OCI-LY1 (cell line): ENCODE measurements around the gene RCN2.

Source experiments
- H2AFZ ChIP-seq: fragments of 200-600 bp; sonication (generic), shearing (Covaris generic); 2 replicates; pipeline ENCODE4 v1.6.0; 2014; ENCODE audit warnings: antibody characterized with exemption, mild to moderate bottlenecking, low read length
- H3F3A ChIP-seq: fragments of 200-600 bp; sonication (generic), shearing (Covaris generic); 2 replicates; pipeline ENCODE4 v1.6.0; 2014; ENCODE audit warnings: mild to moderate bottlenecking, antibody characterized with exemption, low read length, moderate library complexity; ENCODE audit not compliant: insufficient read depth
- H3K27ac ChIP-seq: fragments of 200-600 bp; sonication (generic); 2 replicates; pipeline ENCODE4 v1.5.1; 2014; ENCODE audit warnings: low read length, mixed run types, mild to moderate bottlenecking, low read depth; ENCODE audit not compliant: poor library complexity, severe bottlenecking
- H3K27me3 ChIP-seq: fragments of 200-600 bp; sonication (generic); 2 replicates; pipeline ENCODE4 v1.6.0; 2014; ENCODE audit warnings: antibody characterized with exemption, mild to moderate bottlenecking, low read length, moderate library complexity; ENCODE audit not compliant: insufficient read depth
- H3K36me3 ChIP-seq: fragments of 200-600 bp; sonication (generic); 2 replicates; pipeline ENCODE4 v1.6.1; 2014; ENCODE audit warnings: mild to moderate bottlenecking, antibody characterized with exemption, low read length, moderate library complexity, mixed read lengths; ENCODE audit not compliant: insufficient read depth
- H3K4me1 ChIP-seq: fragments of 200-600 bp; sonication (generic); 2 replicates; pipeline ENCODE4 v1.5.1; 2014; ENCODE audit warnings: mild to moderate bottlenecking, low read length, moderate library complexity; ENCODE audit not compliant: insufficient read depth, severe bottlenecking
- H3K4me2 ChIP-seq: fragments of 200-600 bp; sonication (generic), shearing (Covaris generic); 2 replicates; pipeline ENCODE4 v1.6.1; 2014; ENCODE audit warnings: low read length
- H3K4me3 ChIP-seq: fragments of 200-600 bp; sonication (generic); 2 replicates; pipeline ENCODE4 v1.5.1; 2014; ENCODE audit warnings: low read length, low read depth, mild to moderate bottlenecking, mixed read lengths; ENCODE audit not compliant: poor library complexity, severe bottlenecking
- H3K79me2 ChIP-seq: fragments of 200-600 bp; shearing (Covaris generic); 2 replicates; pipeline ENCODE4 v1.6.1; 2016; ENCODE audit warnings: mixed run types, low read length, mixed read lengths; ENCODE audit not compliant: insufficient read depth
- H3K9ac ChIP-seq: fragments of 200-600 bp; sonication (generic), shearing (Covaris generic); 2 replicates; pipeline ENCODE4 v1.6.1; 2014; ENCODE audit warnings: mild to moderate bottlenecking, low read length, mixed read lengths
- H3K9me2 ChIP-seq: fragments of 200-600 bp; sonication (generic), shearing (Covaris generic); 2 replicates; pipeline ENCODE4 v1.6.1; 2014; ENCODE audit warnings: low read depth, mild to moderate bottlenecking, low read length, mixed read lengths
- H3K9me3 ChIP-seq: fragments of 200-600 bp; shearing (Covaris generic); 2 replicates; pipeline ENCODE4 v1.6.1; 2014; ENCODE audit warnings: low read length, mixed read lengths
- H4K20me1 ChIP-seq: fragments of 200-600 bp; sonication (generic), shearing (Covaris generic); 2 replicates; pipeline ENCODE4 v1.6.0; 2016; ENCODE audit warnings: mild to moderate bottlenecking, low read length; ENCODE audit not compliant: insufficient read depth
- EZH2 ChIP-seq: fragments of 200-600 bp; sonication (generic), shearing (Covaris generic); IDR thresholded peaks from 2 replicates; pipeline ENCODE4 v1.8.0; 2017; ENCODE audit warnings: borderline replicate concordance, mixed run types, mild to moderate bottlenecking, antibody characterized with exemption, low read length, moderate library complexity, mixed read lengths
- TF ChIP-seq, protein P1 (sequence below): fragments of 200-600 bp; sonication (generic), shearing (Covaris generic); IDR thresholded peaks from 2 replicates; pipeline ENCODE4 v1.5.1; 2017; ENCODE audit warnings: mild to moderate bottlenecking, antibody characterized with exemption, low read length, moderate library complexity, mixed read lengths

RCN2 gene

DNA sequence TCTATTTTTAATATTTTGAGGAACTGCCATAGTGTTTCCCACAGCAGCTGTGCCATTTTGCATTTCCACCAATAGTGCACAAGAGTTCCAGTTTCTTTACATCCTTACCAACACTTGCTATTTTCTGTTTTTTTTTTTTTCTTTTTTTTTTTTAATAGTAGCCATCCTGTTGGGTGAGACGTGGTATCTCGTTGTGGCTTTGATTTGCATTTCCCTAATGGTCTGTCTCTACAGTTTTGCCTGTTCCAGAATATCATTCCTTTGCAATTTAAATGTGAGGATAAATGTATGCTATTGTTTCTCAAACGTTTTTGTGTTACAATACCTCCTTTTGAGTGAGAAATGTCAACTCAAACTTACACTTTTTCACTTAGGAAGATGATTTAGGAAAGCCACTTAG is 22.4 kb downstream of the RCN2 start:
- H3K9ac ChIP-seq: no peak overlapping the region
- no peak overlapping the region for H3K4me2 ChIP-seq
- peaks cover 6% of the 10 kb centered on the region; the same call in 1 of the 2 replicates for H3K36me3 ChIP-seq
- H3K79me2 ChIP-seq: no peaks in the 10 kb centered on the region
- H4K20me1 ChIP-seq: no peaks in the 10 kb centered on the region
- TF ChIP-seq, protein P1, sequence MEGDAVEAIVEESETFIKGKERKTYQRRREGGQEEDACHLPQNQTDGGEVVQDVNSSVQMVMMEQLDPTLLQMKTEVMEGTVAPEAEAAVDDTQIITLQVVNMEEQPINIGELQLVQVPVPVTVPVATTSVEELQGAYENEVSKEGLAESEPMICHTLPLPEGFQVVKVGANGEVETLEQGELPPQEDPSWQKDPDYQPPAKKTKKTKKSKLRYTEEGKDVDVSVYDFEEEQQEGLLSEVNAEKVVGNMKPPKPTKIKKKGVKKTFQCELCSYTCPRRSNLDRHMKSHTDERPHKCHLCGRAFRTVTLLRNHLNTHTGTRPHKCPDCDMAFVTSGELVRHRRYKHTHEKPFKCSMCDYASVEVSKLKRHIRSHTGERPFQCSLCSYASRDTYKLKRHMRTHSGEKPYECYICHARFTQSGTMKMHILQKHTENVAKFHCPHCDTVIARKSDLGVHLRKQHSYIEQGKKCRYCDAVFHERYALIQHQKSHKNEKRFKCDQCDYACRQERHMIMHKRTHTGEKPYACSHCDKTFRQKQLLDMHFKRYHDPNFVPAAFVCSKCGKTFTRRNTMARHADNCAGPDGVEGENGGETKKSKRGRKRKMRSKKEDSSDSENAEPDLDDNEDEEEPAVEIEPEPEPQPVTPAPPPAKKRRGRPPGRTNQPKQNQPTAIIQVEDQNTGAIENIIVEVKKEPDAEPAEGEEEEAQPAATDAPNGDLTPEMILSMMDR: no peak
- no peak for TF ChIP-seq EZH2
- no peak overlapping the region for H2AFZ ChIP-seq
- no peaks in the 10 kb centered on the region for H3K9me2 ChIP-seq
- H3K9me3 ChIP-seq: no peaks in the 10 kb centered on the region
- no peaks in the 10 kb centered on the region for H3K4me1 ChIP-seq
- no peak overlapping the region for H3K4me3 ChIP-seq
- H3K27me3 ChIP-seq: 0 out of 2 replicates have a peak, but pooled peaks cover 3% of the 10 kb centered on the region
- H3K27ac ChIP-seq: no peak overlapping the region
- H3F3A ChIP-seq: no peaks in the 10 kb centered on the region

DNA sequence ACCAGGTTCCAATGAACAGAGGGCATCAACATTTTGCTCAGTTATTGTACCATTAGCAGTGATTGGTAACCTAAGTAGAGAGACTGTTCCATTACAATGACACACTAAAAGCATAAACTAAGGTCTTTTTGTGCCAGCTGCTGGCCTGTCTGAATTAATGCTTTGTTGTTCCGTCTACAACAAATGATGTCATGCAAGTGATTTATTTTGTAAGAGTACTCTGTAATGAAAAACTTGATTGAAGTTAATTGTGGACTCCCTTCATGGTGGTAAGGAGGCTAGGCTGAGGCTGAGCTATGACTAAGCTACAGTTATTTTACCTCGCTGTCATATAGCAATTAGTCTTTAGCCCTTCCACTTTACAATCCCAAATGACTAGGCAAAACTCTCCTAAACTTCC is 23.2 kb downstream of the RCN2 start:
- 0 out of 2 replicates have a peak, but pooled peaks cover 3% of the 10 kb centered on the region for H3K27me3 ChIP-seq
- H3K36me3 ChIP-seq: no peaks in the 10 kb centered on the region
- H2AFZ ChIP-seq: no peak overlapping the region
- H3F3A ChIP-seq: no peaks in the 10 kb centered on the region
- TF ChIP-seq EZH2: no peak
- TF ChIP-seq, protein P1: no peak
- H3K9me2 ChIP-seq: no peaks in the 10 kb centered on the region
- no peaks in the 10 kb centered on the region for H3K9me3 ChIP-seq
- H3K27ac ChIP-seq: no peak overlapping the region
- no peaks in the 10 kb centered on the region for H4K20me1 ChIP-seq
- H3K79me2 ChIP-seq: no peaks in the 10 kb centered on the region
- H3K4me3 ChIP-seq: no peak overlapping the region
- H3K9ac ChIP-seq: no peak overlapping the region
- H3K4me1 ChIP-seq: no peaks in the 10 kb centered on the region
- H3K4me2 ChIP-seq: no peak overlapping the region

DNA sequence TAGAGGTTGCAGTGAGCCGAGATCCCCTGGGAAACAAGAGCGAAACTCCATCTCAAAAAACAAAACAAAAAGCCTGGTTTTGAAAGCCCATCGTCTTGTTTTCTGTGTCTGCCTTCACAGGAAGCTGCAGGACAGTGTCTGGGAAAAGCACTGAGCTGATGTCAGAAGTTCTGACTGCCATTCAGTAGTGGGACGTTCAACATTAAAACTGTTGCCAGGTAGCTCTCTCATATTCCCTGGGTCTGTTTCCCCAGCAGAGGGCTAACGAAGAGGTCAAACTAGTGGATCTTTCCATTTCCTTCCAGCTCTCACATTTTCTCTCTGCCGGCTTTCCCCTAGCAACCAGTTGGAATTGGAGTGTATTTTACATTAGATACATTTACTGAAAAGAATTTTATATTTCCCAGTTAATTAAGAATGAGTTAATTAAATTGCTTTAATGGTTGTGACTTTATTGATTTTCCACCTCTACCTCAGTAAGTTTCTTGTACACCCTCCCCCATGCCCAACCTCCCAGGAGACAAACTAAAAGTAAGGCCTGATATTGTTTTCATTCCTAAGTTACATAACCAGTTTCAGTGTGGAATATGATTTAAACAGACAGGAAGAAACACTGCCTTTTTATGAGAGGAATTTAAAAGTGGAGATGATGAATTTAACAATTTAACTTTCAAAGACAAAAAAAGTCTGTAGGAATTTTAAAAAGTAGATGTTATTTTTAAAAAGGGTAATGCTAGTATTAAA is 29.9 kb downstream of the RCN2 start:
- H3F3A ChIP-seq: no peaks in the 10 kb centered on the region
- no peak overlapping the region for H3K27ac ChIP-seq
- no peak overlapping the region for H3K9ac ChIP-seq
- no peaks in the 10 kb centered on the region for H3K9me3 ChIP-seq
- no peaks in the 10 kb centered on the region for H3K9me2 ChIP-seq
- TF ChIP-seq, protein P1: no peak
- no peak for TF ChIP-seq EZH2
- H3K36me3 ChIP-seq: no peaks in the 10 kb centered on the region
- no peak overlapping the region for H3K4me3 ChIP-seq
- H3K79me2 ChIP-seq: no peaks in the 10 kb centered on the region
- H4K20me1 ChIP-seq: no peaks in the 10 kb centered on the region
- H3K27me3 ChIP-seq: no peaks in the 10 kb centered on the region
- H2AFZ ChIP-seq: no peak overlapping the region
- H3K4me1 ChIP-seq: no peaks in the 10 kb centered on the region
- H3K4me2 ChIP-seq: no peak overlapping the region
